ENCODE results near the gene TNFRSF13B.
A peak's percentile ranks its signal among the peaks of the same experiment; 100 is the strongest.

TNFRSF13B gene

GRCh38 chr17:16934133-16934795 lies 37.7 kb downstream of the TNFRSF13B start:
- Histone ChIP-seq H3K27me3 (no peaks in the 10 kb centered on the region), H3K36me3 (no peaks in the 10 kb centered on the region), H3K4me1 (peaks cover 6 to 30% (median 25%) of the 10 kb centered on the region in 10 experiments), H3K4me3 (no peak overlapping the region), H3K27ac (no peak overlapping the region), H3K4me2 (no peak overlapping the region), H3K9me3 (replicated peaks in 1 of 11) (no peaks in the 10 kb centered on the region), H4K20me1 (no peaks in the 10 kb centered on the region; a peak in 1 of 22 replicates), H3K9ac (no peak overlapping the region)
- TF ChIP-seq Cebpa-rat (IDR thresholded peaks at IDR 0.05), result no peak

DNA sequence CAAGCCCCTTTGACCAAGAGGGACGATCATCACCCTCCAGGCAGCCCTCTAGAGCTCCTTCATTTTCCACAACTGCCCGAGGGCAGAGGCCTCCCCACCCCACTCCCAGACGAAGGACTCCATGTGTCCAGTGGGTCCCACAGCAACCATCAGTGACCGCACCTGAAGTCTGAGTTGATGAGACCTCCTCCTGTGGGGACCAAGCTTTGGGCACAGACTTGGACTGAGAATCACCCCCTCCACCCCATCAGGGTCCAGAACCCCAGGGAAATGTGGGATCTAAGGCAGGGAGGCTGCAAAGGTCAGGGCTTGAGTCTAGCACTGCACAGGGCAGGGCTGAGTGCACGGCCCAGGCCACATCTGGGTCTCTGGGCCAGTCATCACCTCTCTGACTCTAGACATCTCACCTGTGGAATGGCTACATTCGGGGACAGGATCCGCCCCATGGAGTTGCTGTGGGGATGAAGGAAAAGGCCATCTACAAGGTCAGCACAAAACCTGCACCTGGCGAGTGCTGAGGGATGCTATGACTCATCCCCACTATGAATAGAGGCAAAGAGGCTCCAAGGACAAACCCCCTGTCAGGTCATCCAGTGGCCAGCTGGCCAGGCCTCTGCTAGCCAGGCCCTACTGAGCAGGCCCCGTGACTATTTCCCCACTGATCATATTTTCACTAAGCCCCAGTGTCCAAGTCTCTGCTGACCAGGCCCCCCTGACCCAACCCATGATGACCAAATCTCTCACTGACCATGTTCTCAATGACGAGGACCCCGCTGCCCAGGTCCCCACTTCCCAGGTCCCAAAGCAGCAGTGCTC lies 38.4 kb downstream of the TNFRSF13B start:
- no peak overlapping the region for H3K4me2 ChIP-seq
- H3K36me3 ChIP-seq, result no peaks in the 10 kb centered on the region
- H3K4me1 ChIP-seq, result peaks cover 13 to 30% (median 25%) of the 10 kb centered on the region in 10 experiments
- no peaks in the 10 kb centered on the region for H3K27me3 ChIP-seq
- no peak for TF ChIP-seq Cebpa-rat (IDR thresholded peaks at IDR 0.05)
- no peaks in the 10 kb centered on the region; a peak in 1 of 22 replicates for H4K20me1 ChIP-seq
- H3K9me3 ChIP-seq (replicated peaks in 1 of 11), result no peaks in the 10 kb centered on the region
- H3K27ac ChIP-seq, result no peak overlapping the region
- H3K4me3 ChIP-seq, result no peak overlapping the region
- H3K9ac ChIP-seq, result no peak overlapping the region

DNA sequence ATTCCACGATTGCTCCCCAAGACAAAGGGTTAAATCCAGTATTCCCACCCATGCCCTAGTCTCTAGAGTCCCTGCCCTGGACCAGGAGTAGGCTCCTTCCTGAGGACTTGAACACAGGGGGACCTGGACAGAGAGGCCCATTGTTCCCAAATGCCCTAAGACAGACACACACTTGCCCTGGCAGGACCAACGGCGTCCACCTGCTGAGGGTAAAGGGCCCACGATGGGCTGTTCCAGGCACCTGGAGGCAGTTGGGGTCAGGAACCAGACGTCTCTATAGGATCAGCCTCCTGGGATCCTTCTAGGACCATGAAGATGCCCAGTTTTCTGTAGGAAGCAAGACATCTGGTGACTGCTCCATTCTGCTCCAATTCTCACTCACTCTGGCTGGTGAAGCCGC lies 39.3 kb downstream of the TNFRSF13B start:
- Histone ChIP-seq H3K36me3 (no peaks in the 10 kb centered on the region), H3K4me1 (peaks cover 9 to 31% (median 24%) of the 10 kb centered on the region in 10 experiments; a peak in 19 of 20 replicates), H3K9me3 (replicated peaks in 1 of 11) (no peaks in the 10 kb centered on the region), H3K27me3 (no peaks in the 10 kb centered on the region), H3K27ac (no peak overlapping the region), H4K20me1 (no peaks in the 10 kb centered on the region; a peak in 1 of 22 replicates), H3K4me3 (no peak overlapping the region), H3K9ac (no peak overlapping the region), H3K4me2 (no peak overlapping the region)
- no peak for TF ChIP-seq Cebpa-rat (IDR thresholded peaks at IDR 0.05)

DNA sequence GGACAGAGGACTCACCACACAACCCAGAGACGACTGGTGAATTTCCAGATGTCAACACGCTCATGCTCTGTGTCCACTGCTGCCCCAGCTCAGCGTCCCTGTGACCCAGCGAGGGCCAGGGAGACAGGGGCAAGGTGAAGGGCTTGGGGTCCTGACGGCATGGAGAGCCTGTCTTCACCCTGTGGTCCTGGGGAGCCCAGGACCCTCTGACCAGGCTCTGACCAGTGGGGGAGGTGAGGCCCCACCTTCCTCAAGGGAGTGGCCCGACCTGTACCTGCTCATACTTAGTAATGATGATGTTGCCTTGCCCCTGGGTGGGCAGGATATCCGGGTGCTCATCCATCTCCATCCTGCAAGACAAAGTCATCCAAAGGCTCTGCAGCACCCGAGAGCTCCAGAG lies 39.8 kb downstream of the TNFRSF13B start:
- Histone ChIP-seq H3K4me3 (no peak overlapping the region), H3K4me2 (peak overlapping the region in 1 of 11 experiments; percentile 41; a peak in 1 of 22 replicates), H3K27me3 (no peaks in the 10 kb centered on the region), H3K36me3 (no peaks in the 10 kb centered on the region), H3K9me3 (replicated peaks in 1 of 11) (no peaks in the 10 kb centered on the region), H3K9ac (no peak overlapping the region), H3K4me1 (peaks cover 9 to 35% (median 25%) of the 10 kb centered on the region in 10 experiments; a peak in 19 of 20 replicates), H4K20me1 (no peaks in the 10 kb centered on the region; a peak in 1 of 22 replicates), H3K27ac (no peak overlapping the region)
- TF ChIP-seq Cebpa-rat (IDR thresholded peaks at IDR 0.05), result no peak

GRCh38 chr17:16931318-16932060 lies 40.4 kb downstream of the TNFRSF13B start:
- H3K4me2 ChIP-seq, result peak overlapping the region in 6 of 11 experiments; percentile 17 to 52 (median 34); a peak in 10 of 22 replicates
- no peaks in the 10 kb centered on the region; a peak in 1 of 22 replicates for H4K20me1 ChIP-seq
- no peaks in the 10 kb centered on the region for H3K27me3 ChIP-seq
- no peak overlapping the region; a peak in 1 of 22 replicates for H3K9ac ChIP-seq
- TF ChIP-seq Cebpa-rat (IDR thresholded peaks at IDR 0.05), result no peak
- peaks cover 9 to 42% (median 25%) of the 10 kb centered on the region in 10 experiments; a peak in 19 of 20 replicates for H3K4me1 ChIP-seq
- no peak overlapping the region for H3K27ac ChIP-seq
- H3K36me3 ChIP-seq, result no peaks in the 10 kb centered on the region
- H3K4me3 ChIP-seq, result no peak overlapping the region
- H3K9me3 ChIP-seq (replicated peaks in 1 of 11), result no peaks in the 10 kb centered on the region

DNA sequence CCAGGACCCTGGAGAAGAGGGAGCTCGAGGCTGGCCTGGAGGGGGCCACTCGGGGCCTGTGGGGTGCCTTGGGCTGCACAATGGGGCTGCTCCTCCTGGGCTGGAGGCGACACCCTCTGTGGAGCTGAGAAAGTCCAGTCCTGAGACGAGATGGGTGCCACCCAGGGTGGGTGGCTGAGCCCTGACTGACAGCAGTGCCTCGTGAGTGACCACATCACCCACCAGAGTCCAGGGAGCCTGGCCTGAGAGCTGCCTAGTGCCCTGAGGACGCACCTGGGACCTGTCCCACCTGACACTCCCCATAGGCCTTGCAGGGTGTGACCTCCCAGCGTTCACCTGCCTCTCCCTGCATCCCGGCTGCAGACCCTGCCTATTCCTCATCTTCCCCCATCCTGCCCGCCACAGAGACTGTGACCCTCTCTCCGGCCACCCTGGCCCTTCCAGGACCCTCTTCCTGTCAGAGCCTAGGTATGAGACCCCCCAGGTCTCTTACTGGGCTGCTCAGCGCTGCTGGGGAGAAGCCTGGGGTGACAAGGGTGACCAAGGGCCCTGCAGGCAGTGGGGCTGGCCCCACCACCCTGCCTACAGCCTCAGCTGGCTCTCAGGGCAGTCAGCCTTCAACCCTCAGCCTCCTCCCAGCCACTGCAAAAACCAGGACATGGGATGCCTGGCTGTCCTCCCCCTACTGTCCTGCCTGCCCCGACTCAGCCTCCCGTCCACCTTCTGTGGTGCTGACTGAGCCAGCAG lies 41.2 kb downstream of the TNFRSF13B start:
- no peaks in the 10 kb centered on the region for H3K9me3 ChIP-seq (replicated peaks in 1 of 11)
- no peak overlapping the region for H3K27ac ChIP-seq
- H3K9ac ChIP-seq, result no peak overlapping the region; a peak in 1 of 22 replicates
- no peaks in the 10 kb centered on the region; a peak in 1 of 22 replicates for H4K20me1 ChIP-seq
- H3K4me2 ChIP-seq, result peak overlapping the region in 6 of 11 experiments; percentile 17 to 52 (median 34); a peak in 10 of 22 replicates
- no peaks in the 10 kb centered on the region for H3K27me3 ChIP-seq
- H3K4me3 ChIP-seq, result no peak overlapping the region
- no peaks in the 10 kb centered on the region for H3K36me3 ChIP-seq
- no peak for TF ChIP-seq Cebpa-rat (IDR thresholded peaks at IDR 0.05)
- H3K4me1 ChIP-seq, result peaks cover 9 to 45% (median 25%) of the 10 kb centered on the region in 10 experiments; a peak in 19 of 20 replicates

DNA sequence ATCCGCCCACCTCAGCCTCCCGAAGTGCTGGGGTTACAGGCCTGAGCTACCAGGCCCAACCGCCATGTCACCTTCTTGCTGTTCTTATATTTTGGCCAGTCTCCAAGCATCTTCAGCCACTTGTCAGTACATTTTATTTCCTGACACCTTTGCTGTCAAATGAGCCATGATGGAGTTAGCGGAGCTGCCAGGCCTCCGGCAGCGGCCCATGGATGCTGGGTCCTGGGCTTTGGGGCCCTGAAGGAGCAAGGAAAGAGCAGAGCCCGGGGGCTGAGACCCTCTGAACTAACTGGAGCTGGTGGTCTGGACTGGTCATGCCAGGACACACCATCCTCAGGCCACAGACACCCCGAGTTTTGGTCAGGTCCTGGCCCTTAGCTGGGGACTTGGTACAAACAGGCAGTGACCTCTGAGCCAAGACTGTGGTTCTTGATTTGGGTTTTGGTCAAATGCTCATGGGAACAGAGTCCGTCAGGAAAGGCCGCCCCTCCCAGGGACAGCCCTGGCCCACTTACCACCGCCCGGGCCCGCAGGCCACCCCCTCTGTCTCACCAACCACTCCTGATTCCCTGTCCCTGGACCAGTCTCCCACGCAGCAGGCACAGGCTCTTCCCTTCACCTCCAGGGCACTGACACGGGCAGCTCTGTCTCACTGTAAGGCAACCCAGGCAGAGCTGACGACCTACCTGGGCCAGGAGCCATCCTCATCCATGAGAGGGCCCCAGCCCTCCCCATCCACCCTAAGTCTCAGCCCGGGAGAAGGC lies 42.0 kb downstream of the TNFRSF13B start:
- H3K4me3 ChIP-seq, result no peak overlapping the region
- H3K27me3 ChIP-seq, result no peaks in the 10 kb centered on the region
- H4K20me1 ChIP-seq, result no peaks in the 10 kb centered on the region; a peak in 1 of 22 replicates
- peaks cover 9 to 45% (median 25%) of the 10 kb centered on the region in 10 experiments; a peak in 19 of 20 replicates for H3K4me1 ChIP-seq
- no peak overlapping the region for H3K9ac ChIP-seq
- no peaks in the 10 kb centered on the region for H3K9me3 ChIP-seq (replicated peaks in 1 of 11)
- no peak overlapping the region for H3K27ac ChIP-seq
- H3K4me2 ChIP-seq, result peak overlapping the region in 2 of 11 experiments; percentile 51 to 81; a peak in 3 of 22 replicates
- TF ChIP-seq Cebpa-rat (IDR thresholded peaks at IDR 0.05), result no peak
- H3K36me3 ChIP-seq, result no peaks in the 10 kb centered on the region
